Osteoblast (primary cell): ENCODE measurements around the gene NTRK1. TPM values are rescaled to one million over a fixed set of nuclear protein-coding genes. Genes with fewer than 3 reads are reported as not detected.

Experiments used
- DNase-seq: peaks from one replicate; pipeline ENCODE4 v3.0.0; 2011; ENCODE audit warnings: low spot score, mixed read lengths; ENCODE audit not compliant: insufficient read length; ENCODE audit errors: missing footprints
- H2AFZ ChIP-seq: 2 replicates; pipeline ENCODE4 v1.6.0; 2011; ENCODE audit warnings: mild to moderate bottlenecking, low read length
- H3K27ac ChIP-seq: 2 replicates; pipeline ENCODE4 v1.5.1; 2011; ENCODE audit warnings: mild to moderate bottlenecking, low read depth, low read length, moderate library complexity
- H3K27me3 ChIP-seq: 2 replicates; pipeline ENCODE4 v1.6.0; 2012; ENCODE audit warnings: mild to moderate bottlenecking, control low read depth, inconsistent platforms, low read length, moderate library complexity; ENCODE audit not compliant: insufficient read depth
- H3K36me3 ChIP-seq: 2 replicates; pipeline ENCODE4 v1.5.1; 2011; ENCODE audit warnings: mild to moderate bottlenecking, low read length, control low read depth, moderate library complexity; ENCODE audit not compliant: insufficient read depth
- H3K4me1 ChIP-seq: 2 replicates; pipeline ENCODE4 v1.5.1; 2011; ENCODE audit warnings: mild to moderate bottlenecking, low read length, control low read depth, moderate library complexity; ENCODE audit not compliant: insufficient read depth
- H3K4me2 ChIP-seq: 2 replicates; pipeline ENCODE4 v1.6.0; 2011; ENCODE audit warnings: mild to moderate bottlenecking, low read length; ENCODE audit not compliant: insufficient read depth
- H3K4me3 ChIP-seq: fragments of 200-600 bp; sonication (generic); 3 replicates; pipeline ENCODE4 v1.5.1; 2012; ENCODE audit warnings: mild to moderate bottlenecking, low read length, inconsistent platforms; ENCODE audit not compliant: insufficient read depth
- H3K79me2 ChIP-seq: 2 replicates; pipeline ENCODE4 v1.6.0; 2012; ENCODE audit warnings: mild to moderate bottlenecking, low read length, control low read depth, inconsistent platforms; ENCODE audit not compliant: insufficient read depth
- H3K9me3 ChIP-seq: 2 replicates; pipeline ENCODE4 v1.5.1; 2011; ENCODE audit warnings: low read depth, low read length, control low read depth
- H4K20me1 ChIP-seq: 2 replicates; pipeline ENCODE4 v1.6.0; 2012; ENCODE audit warnings: mild to moderate bottlenecking, low read length, control low read depth; ENCODE audit not compliant: insufficient read depth
- total RNA-seq: library from RNA; depleted of rRNA; stranded (reverse); fragments of >200 nt; gene quantifications from 2 replicates; pipeline ENCODE4 v1.2.3, GENCODE V29; 2012
- TF ChIP-seq, protein P1 (sequence below): IDR thresholded peaks from 2 replicates; pipeline ENCODE4 v1.5.1; 2011; ENCODE audit warnings: mild to moderate bottlenecking, low read depth, low read length, moderate library complexity; ENCODE audit errors: extremely low read depth

The NTRK1 gene
- total RNA-seq, 1 donor = 0.36 TPM

DNA sequence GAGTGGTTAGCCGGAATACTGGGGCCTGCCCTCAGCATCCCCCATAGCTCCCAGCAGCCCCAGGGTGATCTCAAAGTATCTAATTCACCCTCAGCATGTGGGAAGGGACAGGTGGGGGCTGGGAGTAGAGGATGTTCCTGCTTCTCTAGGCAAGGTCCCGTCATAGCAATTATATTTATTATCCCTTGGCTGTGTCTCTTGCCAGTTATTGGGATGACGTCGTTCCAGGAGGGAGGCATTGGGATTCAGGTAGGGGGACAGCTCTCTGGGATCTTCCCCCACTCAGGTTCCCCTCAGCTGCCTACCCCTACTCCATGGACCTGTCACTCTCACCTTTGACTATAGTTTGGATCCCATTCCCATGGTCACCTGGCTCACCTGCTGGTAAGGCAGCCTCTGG lies 21.0 kb downstream of the NTRK1 start:
- Histone ChIP-seq H3K27me3 (peaks cover 41% of the 10 kb centered on the region), H3K79me2 (no peaks in the 10 kb centered on the region), H3K4me3 (no peak overlapping the region), H4K20me1 (no peaks in the 10 kb centered on the region), H3K4me1 (no peaks in the 10 kb centered on the region), H3K27ac (no peak overlapping the region), H3K9me3 (no peaks in the 10 kb centered on the region), H3K4me2 (no peak overlapping the region), H2AFZ (no peak overlapping the region), H3K36me3 (no peaks in the 10 kb centered on the region)
- TF ChIP-seq, protein P1, sequence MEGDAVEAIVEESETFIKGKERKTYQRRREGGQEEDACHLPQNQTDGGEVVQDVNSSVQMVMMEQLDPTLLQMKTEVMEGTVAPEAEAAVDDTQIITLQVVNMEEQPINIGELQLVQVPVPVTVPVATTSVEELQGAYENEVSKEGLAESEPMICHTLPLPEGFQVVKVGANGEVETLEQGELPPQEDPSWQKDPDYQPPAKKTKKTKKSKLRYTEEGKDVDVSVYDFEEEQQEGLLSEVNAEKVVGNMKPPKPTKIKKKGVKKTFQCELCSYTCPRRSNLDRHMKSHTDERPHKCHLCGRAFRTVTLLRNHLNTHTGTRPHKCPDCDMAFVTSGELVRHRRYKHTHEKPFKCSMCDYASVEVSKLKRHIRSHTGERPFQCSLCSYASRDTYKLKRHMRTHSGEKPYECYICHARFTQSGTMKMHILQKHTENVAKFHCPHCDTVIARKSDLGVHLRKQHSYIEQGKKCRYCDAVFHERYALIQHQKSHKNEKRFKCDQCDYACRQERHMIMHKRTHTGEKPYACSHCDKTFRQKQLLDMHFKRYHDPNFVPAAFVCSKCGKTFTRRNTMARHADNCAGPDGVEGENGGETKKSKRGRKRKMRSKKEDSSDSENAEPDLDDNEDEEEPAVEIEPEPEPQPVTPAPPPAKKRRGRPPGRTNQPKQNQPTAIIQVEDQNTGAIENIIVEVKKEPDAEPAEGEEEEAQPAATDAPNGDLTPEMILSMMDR = no peak
- DNase-seq = no peak

- TF ChIP-seq, protein P1 = no peak
Observed at GRCh38 chr1:156882543-156882942, 21.9 kb downstream of the NTRK1 start.

GRCh38 chr1:156883919-156884318 lies 23.3 kb downstream of the NTRK1 start:
- TF ChIP-seq, protein P1 = no peak
- H3K27me3 ChIP-seq = peaks cover 29% of the 10 kb centered on the region
- no peaks in the 10 kb centered on the region for H3K36me3 ChIP-seq
- no peaks in the 10 kb centered on the region for H3K4me1 ChIP-seq
- H3K79me2 ChIP-seq = no peaks in the 10 kb centered on the region
- no peak for DNase-seq
- H3K9me3 ChIP-seq = no peaks in the 10 kb centered on the region
- no peak overlapping the region for H2AFZ ChIP-seq
- H3K27ac ChIP-seq = no peak overlapping the region
- no peaks in the 10 kb centered on the region for H4K20me1 ChIP-seq
- no peak overlapping the region for H3K4me2 ChIP-seq
- H3K4me3 ChIP-seq = no peak overlapping the region

More at GRCh38 chr1:156882543-156882942, 21.9 kb downstream of the NTRK1 start:
- Histone ChIP-seq H3K36me3 (no peaks in the 10 kb centered on the region), H3K79me2 (no peaks in the 10 kb centered on the region), H3K4me3 (no peak overlapping the region), H3K9me3 (no peaks in the 10 kb centered on the region), H3K4me2 (no peak overlapping the region), H3K4me1 (no peaks in the 10 kb centered on the region), H3K27me3 (peaks cover 35% of the 10 kb centered on the region), H4K20me1 (no peaks in the 10 kb centered on the region), H3K27ac (no peak overlapping the region), H2AFZ (no peak overlapping the region)
- DNase-seq = no peak

- Histone ChIP-seq H3K4me3 (no peak overlapping the region), H3K27ac (no peak overlapping the region), H3K27me3 (peaks cover 24% of the 10 kb centered on the region), H3K9me3 (no peaks in the 10 kb centered on the region), H3K79me2 (no peaks in the 10 kb centered on the region), H4K20me1 (no peaks in the 10 kb centered on the region), H2AFZ (no peak overlapping the region), H3K36me3 (no peaks in the 10 kb centered on the region), H3K4me1 (no peaks in the 10 kb centered on the region), H3K4me2 (no peak overlapping the region)
- DNase-seq = no peak
- TF ChIP-seq, protein P1 = no peak
Observed at GRCh38 chr1:156884560-156885184, 24.0 kb downstream of the NTRK1 start.
